Measurements from ENCODE around the gene CLEC18B.
"Not testable (repeated sequence)": the region's sequence is repeated elsewhere in the genome, so short reads cannot be mapped to it uniquely, and the experiment has no call there.

The CLEC18B gene

GRCh38 chr16:74422086-74422485 lies 808 bp upstream of the CLEC18B start:
- in situ Hi-C loops (cut with MboI; ENCODE audit: low pct_unique_long_range_greater_than_20kb, low sequenced_read_pairs, unreplicated experiment); DNase-seq (ENCODE audit: low spot score): not testable (repeated sequence)

- in situ Hi-C loops (cut with MboI; ENCODE audit: low pct_unique_long_range_greater_than_20kb, low sequenced_read_pairs, unreplicated experiment); DNase-seq (ENCODE audit: low spot score): not testable (repeated sequence)
These were observed 156 bp upstream of the CLEC18B start for GRCh38 chr16:74421482-74421785.

GRCh38 chr16:74419811-74420210 lies 1.5 kb downstream of the CLEC18B start:
- DNase-seq (ENCODE audit: low spot score); in situ Hi-C loops (cut with MboI; ENCODE audit: low pct_unique_long_range_greater_than_20kb, low sequenced_read_pairs, unreplicated experiment): not testable (repeated sequence)

DNA sequence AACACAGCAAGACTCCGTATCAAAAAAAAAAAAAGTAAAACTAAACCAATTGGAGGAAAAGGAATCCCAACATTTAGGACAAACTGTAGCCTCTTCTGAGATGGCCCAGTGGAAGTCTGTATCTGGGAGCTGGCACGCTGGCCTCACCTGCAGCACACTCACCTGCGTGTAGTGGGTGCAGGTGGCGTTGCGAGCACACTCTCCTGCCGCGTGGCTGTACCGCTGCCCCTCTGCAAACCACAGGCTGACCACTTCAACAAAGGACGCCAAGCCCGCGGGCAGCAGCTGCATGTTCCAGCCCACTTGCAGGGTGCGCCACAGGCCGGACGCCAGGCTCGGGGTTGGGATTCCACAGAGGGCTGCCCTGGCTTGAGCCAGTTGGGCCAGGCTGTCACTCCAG lies 3.4 kb downstream of the CLEC18B start:
- in situ Hi-C loops (cut with MboI; ENCODE audit: low pct_unique_long_range_greater_than_20kb, low sequenced_read_pairs, unreplicated experiment); DNase-seq (ENCODE audit: low spot score): not testable (repeated sequence)

DNA sequence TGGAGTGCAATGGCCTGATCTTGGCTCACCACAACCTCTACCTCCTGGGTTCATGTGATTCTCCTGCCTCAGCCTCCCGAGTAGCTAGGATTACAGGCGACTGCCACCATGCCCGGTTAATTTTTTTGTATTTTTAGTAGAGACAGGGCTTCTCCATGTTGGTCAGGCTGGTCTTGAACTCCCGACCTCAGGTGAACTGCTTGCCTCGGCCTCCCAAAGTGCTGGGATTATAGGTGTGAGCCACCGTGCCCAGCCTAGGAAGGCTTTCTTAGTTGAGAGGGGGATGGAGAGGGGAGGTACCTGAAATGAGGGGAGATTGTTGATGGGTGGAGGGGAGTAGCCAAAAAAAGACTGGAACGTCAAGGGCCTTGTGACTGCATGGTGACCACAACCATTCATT lies 7.4 kb downstream of the CLEC18B start:
- DNase-seq (ENCODE audit: low spot score); in situ Hi-C loops (cut with MboI; ENCODE audit: low pct_unique_long_range_greater_than_20kb, low sequenced_read_pairs, unreplicated experiment): not testable (repeated sequence)

DNA sequence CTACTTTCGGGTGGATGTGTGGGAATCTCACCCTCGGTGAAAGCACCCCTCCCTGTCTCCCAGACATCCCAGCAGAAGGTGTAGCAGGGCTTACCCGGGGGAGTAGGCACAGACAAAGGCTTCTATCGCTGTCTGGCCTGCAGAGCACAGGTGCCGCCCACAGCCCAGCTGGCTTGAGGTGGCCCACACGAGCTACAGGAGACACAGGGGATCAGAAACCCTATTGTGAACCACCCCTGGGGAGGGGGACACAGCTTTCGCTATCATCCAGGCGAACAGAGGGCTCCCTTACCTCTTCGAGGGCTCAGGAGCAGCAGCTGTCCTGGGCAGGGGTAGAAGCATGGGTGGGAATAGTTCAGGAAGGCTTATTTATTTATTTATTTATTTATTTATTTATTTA lies 7.8 kb downstream of the CLEC18B start:
- in situ Hi-C loops (cut with MboI; ENCODE audit: low pct_unique_long_range_greater_than_20kb, low sequenced_read_pairs, unreplicated experiment); DNase-seq (ENCODE audit: low spot score): not testable (repeated sequence)

GRCh38 chr16:74412775-74413390 lies 8.4 kb downstream of the CLEC18B start:
- DNase-seq (ENCODE audit: low spot score); in situ Hi-C loops (cut with MboI; ENCODE audit: low pct_unique_long_range_greater_than_20kb, low sequenced_read_pairs, unreplicated experiment): not testable (repeated sequence)

DNA sequence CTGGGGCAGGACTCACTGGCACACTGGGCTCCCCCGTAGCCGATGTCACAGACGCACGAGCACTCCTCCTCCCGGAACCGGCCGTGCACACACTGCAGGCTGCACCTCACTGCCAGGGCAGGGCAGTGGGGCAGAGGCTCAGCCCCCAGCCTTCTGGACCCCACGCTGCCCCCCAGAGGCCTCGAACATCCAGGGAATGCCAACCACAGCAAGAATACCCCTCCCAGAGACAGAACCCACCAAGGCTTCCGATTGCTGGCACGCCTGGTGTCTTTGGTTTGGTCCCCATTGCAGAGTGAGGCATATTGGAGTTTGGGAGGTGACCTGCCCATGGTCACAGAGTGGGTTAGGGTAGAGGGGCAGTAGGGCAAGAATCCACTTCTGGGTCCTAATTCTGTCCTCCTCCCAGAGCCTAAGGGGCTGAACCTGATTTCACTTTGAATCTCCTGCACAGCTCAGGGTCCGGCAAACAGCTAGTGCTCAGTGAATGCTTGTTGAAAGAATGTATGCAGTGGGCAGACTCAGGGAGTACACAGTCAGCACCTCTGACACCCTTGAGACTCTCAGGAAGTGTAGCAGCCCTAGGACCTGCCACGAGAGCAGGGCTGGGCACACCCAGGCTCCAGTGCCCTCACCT lies 9.0 kb downstream of the CLEC18B start:
- in situ Hi-C loops (cut with MboI; ENCODE audit: low pct_unique_long_range_greater_than_20kb, low sequenced_read_pairs, unreplicated experiment); DNase-seq (ENCODE audit: low spot score): not testable (repeated sequence)

- in situ Hi-C loops (cut with MboI; ENCODE audit: low pct_unique_long_range_greater_than_20kb, low sequenced_read_pairs, unreplicated experiment); DNase-seq (ENCODE audit: low spot score): not testable (repeated sequence)
These were observed 10.3 kb downstream of the CLEC18B start for GRCh38 chr16:74410981-74411380.

DNA sequence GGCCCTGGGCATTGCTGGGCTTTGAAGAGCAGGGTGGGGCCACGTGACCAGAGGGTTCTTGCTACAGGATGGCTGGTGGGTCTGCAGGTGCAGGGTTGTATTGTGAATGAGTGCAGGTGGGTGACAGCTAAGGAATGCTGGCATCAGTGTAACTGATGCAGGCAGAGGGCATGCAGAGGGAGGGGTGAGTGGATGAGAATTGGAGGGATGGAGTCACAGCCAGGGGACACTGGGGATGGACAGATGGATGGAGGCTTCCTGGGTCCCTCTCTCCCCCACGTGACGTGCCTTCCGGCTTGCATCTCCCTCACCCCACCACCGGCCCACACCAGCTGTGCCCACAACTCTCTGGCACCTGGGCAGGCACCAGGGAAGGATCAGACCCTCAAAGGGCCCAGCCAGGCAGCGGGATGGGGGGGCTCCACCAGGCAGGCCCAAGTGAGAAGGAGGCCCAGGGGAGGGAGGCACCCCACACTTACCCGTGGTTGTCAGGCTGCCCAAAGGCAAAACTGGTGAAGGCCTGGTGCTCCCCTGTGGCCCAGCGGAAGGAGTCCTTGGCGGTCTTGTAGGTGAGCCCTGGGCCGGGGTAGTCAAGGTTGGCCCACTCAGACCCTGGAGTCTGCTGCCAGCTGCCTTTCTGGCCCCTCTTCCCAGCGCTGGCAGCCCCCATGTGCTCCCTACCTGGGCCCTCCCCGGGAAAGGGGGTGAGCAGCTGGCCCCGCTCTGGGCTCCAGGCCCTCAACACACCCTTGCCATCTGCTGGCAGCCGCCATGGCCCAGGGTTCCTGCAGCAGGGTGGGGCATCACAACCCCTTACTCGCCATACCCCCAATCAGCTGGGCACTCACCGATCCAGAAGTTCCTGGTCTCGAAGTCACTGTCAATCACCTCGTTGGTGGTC lies 11.0 kb downstream of the CLEC18B start:
- in situ Hi-C loops (cut with MboI; ENCODE audit: low pct_unique_long_range_greater_than_20kb, low sequenced_read_pairs, unreplicated experiment); DNase-seq (ENCODE audit: low spot score): not testable (repeated sequence)

- DNase-seq (ENCODE audit: low spot score); in situ Hi-C loops (cut with MboI; ENCODE audit: low pct_unique_long_range_greater_than_20kb, low sequenced_read_pairs, unreplicated experiment): not testable (repeated sequence)
These were observed 11.9 kb downstream of the CLEC18B start for GRCh38 chr16:74409185-74409981.

DNA sequence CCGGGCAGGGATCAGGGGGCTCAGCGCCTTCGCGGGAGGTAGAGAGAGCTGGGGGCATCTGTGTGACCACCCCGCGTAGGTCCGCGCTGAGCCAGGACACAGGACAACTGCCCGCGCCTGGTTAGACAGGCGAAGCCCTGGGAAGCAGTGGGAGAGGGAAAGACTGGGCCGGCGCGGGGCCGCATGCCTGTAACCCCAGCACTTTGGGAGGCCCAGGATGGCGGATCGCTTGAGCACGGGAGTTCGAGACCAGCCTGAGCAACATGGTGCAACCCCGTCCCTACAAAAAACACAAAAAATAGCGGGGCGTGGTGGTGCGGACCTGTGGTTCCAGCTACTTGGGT lies 13.9 kb downstream of the CLEC18B start:
- DNase-seq (ENCODE audit: low spot score); in situ Hi-C loops (cut with MboI; ENCODE audit: low pct_unique_long_range_greater_than_20kb, low sequenced_read_pairs, unreplicated experiment): not testable (repeated sequence)

- DNase-seq (ENCODE audit: low spot score); in situ Hi-C loops (cut with MboI; ENCODE audit: low pct_unique_long_range_greater_than_20kb, low sequenced_read_pairs, unreplicated experiment): not testable (repeated sequence)
These were observed 14.5 kb downstream of the CLEC18B start for GRCh38 chr16:74406600-74407361.

GRCh38 chr16:74404148-74404933 lies 16.9 kb downstream of the CLEC18B start:
- DNase-seq (ENCODE audit: low spot score); in situ Hi-C loops (cut with MboI; ENCODE audit: low pct_unique_long_range_greater_than_20kb, low sequenced_read_pairs, unreplicated experiment): not testable (repeated sequence)

DNA sequence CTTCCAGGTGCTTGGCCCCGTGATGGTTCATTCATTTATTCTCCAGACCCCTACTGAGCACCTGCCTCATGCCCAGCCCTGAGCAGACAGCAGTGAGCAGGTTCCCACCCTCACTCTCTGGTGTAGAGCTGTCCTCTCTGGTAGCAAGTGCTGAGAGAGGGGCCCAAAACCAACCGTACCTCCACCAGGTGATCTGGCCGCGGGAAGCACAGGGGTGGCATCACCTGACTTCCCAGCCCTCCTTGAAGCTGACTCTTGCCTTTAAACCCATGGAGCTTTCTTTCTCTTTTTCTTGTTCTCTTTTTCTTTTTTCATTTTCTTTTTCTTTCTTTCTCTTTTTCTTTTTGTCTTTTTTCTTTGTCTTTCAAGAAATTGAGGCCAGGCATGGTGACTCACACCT lies 21.0 kb downstream of the CLEC18B start:
- DNase-seq (ENCODE audit: low spot score); in situ Hi-C loops (cut with MboI; ENCODE audit: low pct_unique_long_range_greater_than_20kb, low sequenced_read_pairs, unreplicated experiment): not testable (repeated sequence)

DNA sequence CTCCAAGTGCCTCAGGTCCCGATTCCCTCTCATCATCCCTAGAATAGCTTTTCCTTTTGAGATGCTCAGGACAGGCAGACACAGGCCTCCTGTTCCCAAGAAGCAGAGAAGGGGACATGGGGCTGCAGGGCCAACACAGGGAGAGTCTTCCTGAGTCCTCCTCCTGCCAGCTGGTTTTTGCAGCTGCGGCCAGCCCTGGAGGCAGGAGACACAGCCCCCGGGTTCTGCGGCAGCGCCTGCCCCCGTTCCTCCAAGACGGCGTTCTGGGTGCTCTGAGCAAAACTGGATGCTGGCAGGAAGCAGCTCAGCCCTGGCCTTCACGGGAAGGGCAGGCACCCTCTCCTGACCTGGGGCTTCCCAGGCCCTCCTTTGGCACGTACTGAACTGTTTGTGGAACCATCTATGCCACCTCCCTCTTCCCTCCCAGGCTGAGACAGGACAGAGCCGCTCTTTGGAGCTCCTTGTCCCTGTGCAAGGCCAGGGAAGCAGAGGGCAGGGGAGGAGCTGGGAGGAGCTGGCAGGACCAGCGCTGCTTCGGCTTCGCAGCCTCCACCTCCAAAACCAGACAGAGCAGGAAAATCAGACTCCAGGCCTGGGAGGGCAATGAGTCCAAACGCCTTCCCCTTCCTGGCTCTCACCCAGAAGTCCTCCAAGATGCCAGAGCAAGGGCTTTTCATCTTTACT lies 22.9 kb downstream of the CLEC18B start:
- in situ Hi-C loops (cut with MboI; ENCODE audit: low pct_unique_long_range_greater_than_20kb, low sequenced_read_pairs, unreplicated experiment); DNase-seq (ENCODE audit: low spot score): not testable (repeated sequence)
